Activated naive CD8-positive, alpha-beta T cell treated with anti-CD3 and anti-CD28 coated beads, Interleukin-2, amount 50 U/mL, for 16 hours (primary cell): Measurements from ENCODE around the gene FBXW11.
"Not testable (repeated sequence)": the region's sequence is repeated elsewhere in the genome, so short reads cannot be mapped to it uniquely, and the experiment has no call there.

Source experiments
- DNase-seq: peaks from one replicate; pipeline ENCODE4 v3.0.0-alpha.2; 2020; ENCODE audit warnings: low read depth, low spot score

FBXW11 gene

GRCh38 chr5:171954721-171955120, 51.7 kb downstream of the FBXW11 start:
- no peak for DNase-seq

- no peak for DNase-seq
Measured at GRCh38 chr5:171953860-171954701, 52.4 kb downstream of the FBXW11 start.

- no peak for DNase-seq
Measured at GRCh38 chr5:171952021-171952420, 54.4 kb downstream of the FBXW11 start.

- DNase-seq: no peak
Measured at GRCh38 chr5:171951218-171951617, 55.2 kb downstream of the FBXW11 start.

- DNase-seq: no peak
Measured at GRCh38 chr5:171946000-171946781, 60.2 kb downstream of the FBXW11 start.

- no peak for DNase-seq
Measured at GRCh38 chr5:171945476-171945875, 61.0 kb downstream of the FBXW11 start.

- no peak for DNase-seq
Measured at GRCh38 chr5:171945066-171945465, 61.4 kb downstream of the FBXW11 start.

- not testable (repeated sequence) for DNase-seq
Measured at GRCh38 chr5:171942112-171942516, 64.3 kb downstream of the FBXW11 start.

GRCh38 chr5:171941675-171942074, 64.8 kb downstream of the FBXW11 start:
- DNase-seq: not testable (repeated sequence)

- DNase-seq: not testable (repeated sequence)
Measured at GRCh38 chr5:171941275-171941674, 65.2 kb downstream of the FBXW11 start.

GRCh38 chr5:171939951-171940350, 66.5 kb downstream of the FBXW11 start:
- DNase-seq: no peak

- DNase-seq: no peak
Measured at GRCh38 chr5:171938358-171938757, 68.1 kb downstream of the FBXW11 start.

- DNase-seq: no peak
Measured at GRCh38 chr5:171937351-171937750, 69.1 kb downstream of the FBXW11 start.

GRCh38 chr5:171934586-171934985, 71.9 kb downstream of the FBXW11 start:
- DNase-seq: no peak

GRCh38 chr5:171931163-171931562, 75.3 kb downstream of the FBXW11 start:
- DNase-seq: no peak

- DNase-seq: no peak
Measured at GRCh38 chr5:171927345-171927941, 79.0 kb downstream of the FBXW11 start.

GRCh38 chr5:171926311-171926710, 80.1 kb downstream of the FBXW11 start:
- no peak for DNase-seq

GRCh38 chr5:171924493-171925122, 81.8 kb downstream of the FBXW11 start:
- no peak for DNase-seq

- DNase-seq: no peak
Measured at GRCh38 chr5:171920765-171921391, 85.6 kb downstream of the FBXW11 start.

- DNase-seq: not testable (repeated sequence)
Measured at GRCh38 chr5:171915700-171916099, 90.7 kb downstream of the FBXW11 start.

- DNase-seq: no peak
Measured at GRCh38 chr5:171914726-171915338, 91.6 kb downstream of the FBXW11 start.
